Stimulated activated CD4-positive, alpha-beta T cell treated with anti-CD3 and anti-CD28 coated beads, Interleukin-4, amount 100 ng/mL, for 4 hours (primary cell): ENCODE data around the gene PDK2.

Source experiments
- DNase-seq, 2 experiments: peaks; one replicate each; pipeline ENCODE4 v3.0.0-alpha.2; 2020

The PDK2 gene

DNA sequence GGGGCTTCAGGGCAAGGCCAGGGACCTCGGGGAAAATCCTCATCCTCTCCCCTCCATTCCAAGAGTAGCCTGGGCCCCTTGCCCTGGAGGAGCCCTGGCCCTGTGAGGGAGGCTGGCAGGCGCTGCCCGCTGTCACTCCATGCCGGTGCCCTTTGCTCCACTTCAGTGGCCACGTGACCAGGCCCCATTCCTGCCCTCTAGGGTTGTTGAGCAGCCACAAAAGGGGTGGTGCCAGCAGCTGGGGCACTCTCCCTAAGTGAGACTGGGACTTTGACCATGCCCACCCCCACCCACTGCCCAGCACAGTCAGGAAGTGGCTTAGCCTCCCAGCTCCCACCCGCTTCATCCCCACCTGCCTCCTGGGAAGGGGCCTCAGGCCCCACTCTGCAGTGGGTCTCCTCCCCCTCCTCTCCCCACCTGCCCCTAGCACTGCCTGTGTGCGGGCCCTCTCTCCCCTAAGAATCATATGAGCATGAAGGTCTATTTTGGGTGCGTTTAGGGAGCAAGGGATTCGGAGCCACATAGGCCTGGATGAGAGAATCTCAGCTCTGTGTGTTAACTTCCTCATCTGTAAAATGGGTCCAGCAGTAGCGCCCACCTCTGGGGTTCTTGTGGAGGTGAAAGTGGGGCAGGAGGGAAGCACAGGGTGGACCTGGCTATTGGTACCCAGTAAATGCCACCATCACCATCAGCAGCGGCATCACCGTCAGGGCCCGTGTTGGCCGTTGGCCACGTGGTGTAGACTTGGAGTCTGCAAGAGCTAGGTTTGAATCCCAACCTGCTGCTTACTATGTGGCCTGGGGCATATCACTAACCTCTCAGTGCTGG lies 7.2 kb downstream of the PDK2 start:
- no peak for DNase-seq

DNA sequence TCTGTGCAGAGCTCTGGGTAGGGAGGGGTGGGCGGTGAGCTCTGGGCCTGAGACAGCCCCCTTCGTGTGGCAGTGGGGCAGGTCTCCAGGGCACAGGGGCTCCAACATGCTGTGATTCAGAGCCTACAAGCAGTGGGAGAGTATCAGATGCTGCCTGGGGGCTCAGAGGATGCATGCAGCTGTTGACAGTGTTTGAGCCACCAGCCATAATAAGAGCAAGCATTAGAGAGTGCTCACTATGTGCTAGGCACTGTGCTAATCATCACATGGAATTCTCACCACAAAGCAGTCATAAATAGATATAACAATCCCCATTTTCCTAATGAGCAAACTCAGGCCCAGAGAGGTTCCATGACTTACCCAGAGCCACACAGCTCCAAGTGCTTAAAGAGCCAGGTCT lies 8.1 kb downstream of the PDK2 start:
- DNase-seq = no peak

DNA sequence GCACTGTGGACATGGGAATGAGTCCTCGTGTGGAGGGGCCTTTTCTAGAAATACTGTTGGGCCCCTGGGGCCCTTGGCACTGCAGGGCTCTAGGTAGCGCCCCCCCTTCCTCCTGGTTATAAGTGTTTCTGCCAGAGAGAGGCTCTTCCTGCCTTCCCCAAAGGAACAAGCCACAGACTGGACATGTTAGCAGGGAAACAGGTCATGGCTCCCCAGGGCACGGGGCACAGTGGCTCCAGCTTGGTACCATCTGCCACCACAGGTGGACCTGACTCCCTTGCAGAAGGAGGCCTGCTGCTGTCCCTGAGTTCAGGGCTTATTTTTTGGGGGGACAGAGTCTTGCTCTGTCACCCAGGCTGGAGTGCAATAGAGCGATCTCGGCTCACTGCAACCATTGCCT lies 8.8 kb downstream of the PDK2 start:
- no peak for DNase-seq

DNA sequence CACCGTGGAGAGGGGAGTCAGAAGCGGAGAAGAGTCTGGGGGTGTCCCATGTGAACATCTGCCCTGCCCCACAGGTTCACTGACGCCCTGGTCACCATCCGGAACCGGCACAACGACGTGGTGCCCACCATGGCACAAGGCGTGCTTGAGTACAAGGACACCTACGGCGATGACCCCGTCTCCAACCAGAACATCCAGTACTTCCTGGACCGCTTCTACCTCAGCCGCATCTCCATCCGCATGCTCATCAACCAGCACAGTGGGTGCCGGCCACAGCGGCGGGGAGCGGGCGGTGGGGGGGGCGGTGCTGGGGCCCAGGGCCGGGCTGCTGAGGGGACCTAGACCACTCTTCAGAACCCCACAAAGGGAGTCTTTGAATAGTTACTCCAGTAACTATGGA lies 10.7 kb downstream of the PDK2 start:
- no peak for DNase-seq

DNA sequence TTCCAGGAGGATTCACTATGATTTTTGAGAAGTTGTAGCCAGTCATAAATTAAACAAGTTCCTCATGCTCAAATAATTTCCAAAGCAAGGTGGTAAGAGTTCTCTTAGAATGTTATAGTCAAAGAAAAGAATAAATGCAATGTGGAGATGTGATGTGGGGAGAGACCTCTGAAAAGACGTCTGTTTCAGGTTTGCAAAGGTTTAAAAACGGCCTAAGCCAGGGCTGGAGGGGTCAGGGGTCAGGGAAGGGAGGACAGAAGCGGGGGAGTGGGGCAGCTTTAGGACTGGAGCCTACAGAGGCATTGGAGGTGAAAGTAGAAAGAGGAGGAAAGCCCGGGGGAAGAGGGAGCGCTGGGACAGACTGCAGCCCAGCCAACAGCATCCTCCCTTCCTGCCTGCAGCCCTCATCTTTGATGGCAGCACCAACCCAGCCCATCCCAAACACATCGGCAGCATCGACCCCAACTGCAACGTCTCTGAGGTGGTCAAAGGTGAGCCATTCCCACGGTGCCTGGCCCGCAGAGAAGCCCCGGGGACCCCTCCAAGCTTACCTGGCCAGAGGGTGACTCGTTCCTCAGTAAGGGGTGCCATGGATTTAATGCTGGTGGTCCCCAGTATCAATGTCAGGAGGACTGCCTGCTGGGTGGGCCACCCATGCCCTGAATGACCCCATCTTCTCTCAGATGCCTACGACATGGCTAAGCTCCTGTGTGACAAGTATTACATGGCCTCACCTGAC lies 11.4 kb downstream of the PDK2 start:
- DNase-seq = no peak

DNA sequence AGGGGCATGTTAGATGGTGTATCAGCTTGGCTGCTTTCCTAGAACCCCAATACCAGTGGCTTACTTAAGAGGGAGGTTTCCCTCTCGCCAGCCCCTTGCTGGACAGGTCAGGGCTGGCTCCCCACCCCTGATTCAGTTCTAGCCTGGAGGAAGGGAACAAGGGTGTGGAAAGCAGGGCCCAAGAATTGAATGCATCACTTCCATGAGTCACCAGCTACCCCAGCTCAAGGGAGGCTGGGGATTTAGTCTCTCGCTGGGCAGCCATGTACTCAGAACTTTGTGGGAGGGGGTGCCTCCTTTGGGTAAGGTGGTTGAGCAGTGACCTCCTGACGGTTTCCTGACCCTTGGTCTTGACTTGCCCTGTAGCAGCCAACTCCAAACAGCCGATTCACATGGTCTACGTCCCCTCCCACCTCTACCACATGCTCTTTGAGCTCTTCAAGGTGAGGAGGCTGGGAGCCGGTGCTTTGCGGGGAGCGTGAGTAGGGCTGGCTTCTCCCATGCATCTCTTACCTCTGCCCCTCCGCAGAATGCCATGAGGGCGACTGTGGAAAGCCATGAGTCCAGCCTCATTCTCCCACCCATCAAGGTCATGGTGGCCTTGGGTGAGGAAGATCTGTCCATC lies 12.8 kb downstream of the PDK2 start:
- DNase-seq = no peak

DNA sequence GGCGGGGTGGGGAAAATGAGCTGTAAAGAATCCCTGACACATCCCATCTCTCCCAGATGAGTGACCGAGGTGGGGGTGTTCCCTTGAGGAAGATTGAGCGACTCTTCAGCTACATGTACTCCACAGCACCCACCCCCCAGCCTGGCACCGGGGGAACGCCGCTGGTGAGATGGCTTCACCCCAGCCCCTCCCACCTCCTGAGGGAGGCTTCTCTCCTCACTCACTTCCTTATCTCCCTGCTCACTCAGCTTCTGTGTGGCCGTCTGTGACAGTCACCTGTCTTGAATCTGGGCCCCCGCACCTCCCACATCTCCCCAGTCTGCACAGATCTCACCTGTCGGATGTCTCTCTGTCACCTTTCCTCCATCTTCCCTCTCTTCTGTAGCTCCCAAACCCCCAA lies 13.4 kb downstream of the PDK2 start:
- no peak for DNase-seq

DNA sequence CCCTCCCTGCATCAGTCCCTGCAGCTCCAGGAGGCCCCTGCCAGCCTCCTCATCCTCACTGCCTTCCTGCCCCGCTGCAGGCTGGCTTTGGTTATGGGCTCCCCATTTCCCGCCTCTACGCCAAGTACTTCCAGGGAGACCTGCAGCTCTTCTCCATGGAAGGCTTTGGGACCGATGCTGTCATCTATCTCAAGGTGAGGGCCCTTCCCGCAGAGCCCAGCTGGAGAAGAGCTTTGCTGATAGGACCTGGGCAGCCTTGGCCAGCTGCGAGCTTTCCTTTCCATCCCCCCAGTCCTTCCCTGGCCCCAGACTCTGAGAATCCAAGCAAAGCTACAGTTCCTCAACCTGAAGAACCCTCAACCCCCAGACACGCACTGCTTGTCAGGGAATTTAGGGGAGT lies 14.1 kb downstream of the PDK2 start:
- DNase-seq = no peak

DNA sequence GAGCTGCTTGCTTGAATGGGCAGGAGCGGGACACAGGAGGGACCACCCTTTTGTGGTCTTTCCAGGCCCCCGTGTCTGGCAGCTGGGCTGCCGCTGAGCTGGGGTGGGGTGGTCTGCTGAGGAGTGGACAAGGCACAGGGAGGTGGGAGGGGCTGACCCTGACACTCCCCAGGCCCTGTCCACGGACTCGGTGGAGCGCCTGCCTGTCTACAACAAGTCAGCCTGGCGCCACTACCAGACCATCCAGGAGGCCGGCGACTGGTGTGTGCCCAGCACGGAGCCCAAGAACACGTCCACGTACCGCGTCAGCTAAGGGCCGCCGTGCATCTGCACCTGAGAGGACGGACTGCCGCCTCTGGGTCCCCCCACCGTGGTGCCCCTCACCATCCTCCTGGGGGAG lies 14.6 kb downstream of the PDK2 start:
- no peak for DNase-seq

DNA sequence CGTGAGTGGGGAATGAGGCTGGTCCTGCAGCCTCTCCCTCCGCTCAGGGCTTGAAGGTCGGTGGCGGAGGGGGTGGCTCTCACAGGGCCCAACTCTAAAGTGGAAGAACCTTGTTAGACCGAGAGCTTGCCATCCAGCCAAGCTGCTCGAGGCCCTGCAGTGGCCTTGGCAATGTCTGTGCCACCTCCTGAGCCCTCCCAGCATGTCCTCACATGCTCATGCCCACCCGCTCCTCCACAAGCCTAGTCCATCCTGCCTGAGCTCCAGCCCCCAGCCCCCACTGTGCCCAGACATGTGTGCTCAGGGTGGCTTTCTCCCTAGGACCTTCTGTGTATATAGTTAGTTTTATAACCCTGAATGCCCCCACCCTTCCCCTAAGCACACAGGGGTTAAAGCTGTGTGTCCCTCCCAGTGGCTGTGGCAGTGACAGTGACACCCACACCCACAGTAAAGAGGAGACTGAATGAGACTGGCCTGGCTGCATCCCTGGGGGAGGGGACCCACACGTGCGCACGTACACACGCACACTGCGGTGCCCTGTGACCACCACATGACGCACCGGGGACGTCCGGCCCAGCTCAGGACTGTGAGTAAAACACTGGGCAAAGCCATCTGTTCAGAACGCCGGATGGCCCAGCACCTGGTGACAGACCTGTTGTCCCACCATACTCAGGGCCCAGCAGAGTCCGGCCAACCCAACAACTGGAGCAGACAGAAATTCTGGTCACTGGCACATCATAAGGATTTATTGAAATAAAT lies 15.6 kb downstream of the PDK2 start:
- no peak for DNase-seq

DNA sequence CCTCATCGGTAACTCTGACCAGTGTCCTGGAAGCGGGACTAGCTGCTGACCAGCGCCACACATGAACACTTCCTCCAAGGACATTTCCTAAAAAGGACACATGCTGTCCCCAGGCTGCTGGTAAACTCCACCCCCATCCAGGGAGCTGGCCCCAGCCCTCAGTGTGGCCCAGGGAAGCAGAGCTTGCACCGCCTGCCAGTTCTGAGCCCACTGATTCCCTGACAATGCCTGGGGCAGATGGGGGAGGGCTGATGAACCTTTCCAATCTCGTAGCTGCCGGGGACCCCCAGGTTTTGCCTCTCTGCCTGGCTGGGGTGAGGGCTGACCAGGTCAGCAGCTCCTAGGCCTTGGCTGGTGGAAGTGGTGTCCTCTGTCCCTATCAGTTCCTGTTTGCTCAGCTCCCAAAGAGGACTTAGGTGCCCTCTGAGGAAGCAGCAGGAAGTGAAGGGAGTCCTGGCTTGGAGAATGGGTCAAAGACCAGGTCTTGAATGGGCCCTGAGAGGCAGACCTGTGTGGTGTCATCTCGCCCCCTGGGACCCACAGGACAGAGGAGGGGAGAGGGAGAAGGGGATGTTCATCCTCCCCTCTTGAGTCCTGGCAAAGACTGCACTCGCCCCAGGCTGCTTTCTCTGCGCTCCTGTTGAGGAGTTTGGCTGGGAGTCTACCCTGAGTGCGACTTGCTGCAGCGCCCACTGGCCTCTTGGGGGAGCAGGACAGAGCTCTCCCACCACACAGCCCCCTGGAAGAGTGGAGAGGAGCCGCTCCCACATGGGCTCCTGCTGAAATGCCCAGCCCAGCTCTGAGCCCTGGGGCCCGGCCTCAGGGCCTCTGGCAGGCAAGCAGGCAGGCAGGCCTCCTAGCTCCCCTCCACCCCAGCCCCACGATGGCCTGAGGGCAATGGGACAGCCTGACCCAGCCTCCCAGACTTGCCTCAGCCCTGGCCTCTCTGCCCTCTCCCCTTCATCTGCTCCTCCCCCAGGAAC lies 16.8 kb downstream of the PDK2 start:
- no peak for DNase-seq

DNA sequence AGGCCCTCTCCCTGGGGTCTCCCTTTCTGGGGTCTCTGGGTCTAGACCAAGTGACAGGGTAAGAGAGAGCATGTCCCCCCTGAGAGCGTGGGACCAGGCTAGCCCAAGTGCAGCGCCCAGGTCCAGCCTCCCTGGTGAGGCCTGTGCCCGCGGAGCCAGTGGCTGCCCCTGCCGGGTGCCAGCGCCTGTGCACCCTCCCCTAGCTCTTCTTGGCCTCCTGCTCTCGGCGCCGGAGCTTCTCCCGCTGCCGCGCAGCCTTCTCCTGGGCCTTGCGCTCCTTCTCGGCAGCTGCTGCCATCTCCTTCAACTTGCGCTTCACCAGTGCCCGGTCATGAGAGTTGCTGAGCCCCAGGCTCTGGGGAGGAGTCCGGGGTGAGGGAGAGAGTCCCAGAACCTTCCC lies 17.5 kb downstream of the PDK2 start:
- DNase-seq = no peak

DNA sequence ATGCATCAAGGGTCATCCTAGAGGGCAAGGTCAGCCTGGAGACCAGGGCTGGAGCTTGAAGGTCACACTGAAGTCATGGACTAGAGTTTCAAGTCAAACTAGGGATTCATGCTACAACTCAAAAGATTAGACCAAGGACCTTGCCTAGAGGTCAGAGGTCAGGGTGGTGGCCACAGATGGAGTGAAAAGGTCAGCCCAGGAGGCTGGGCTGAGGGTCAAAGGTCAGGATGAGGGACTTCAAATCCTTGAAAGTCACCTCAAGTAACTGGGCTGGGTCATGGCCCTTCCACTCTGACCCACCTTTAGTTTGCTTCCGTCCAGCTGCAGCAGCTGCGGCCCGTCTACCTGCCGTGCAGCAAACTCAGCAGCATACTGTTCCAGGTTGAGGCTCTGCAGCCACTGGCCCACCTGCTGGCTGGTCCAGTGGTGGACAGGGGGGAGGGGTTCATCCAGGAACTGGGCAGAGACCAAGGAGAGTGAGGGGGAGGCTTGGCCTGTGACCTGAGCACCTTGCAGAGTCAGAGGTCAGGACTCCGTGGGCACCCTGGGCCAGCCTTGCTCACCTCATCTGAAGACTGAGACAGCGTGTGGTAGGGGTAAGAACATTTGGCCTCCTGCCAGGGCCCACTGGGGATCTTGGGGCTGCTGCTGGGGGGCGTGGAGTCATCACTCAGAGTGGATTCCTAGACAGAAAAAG lies 18.6 kb downstream of the PDK2 start:
- no peak for DNase-seq

DNA sequence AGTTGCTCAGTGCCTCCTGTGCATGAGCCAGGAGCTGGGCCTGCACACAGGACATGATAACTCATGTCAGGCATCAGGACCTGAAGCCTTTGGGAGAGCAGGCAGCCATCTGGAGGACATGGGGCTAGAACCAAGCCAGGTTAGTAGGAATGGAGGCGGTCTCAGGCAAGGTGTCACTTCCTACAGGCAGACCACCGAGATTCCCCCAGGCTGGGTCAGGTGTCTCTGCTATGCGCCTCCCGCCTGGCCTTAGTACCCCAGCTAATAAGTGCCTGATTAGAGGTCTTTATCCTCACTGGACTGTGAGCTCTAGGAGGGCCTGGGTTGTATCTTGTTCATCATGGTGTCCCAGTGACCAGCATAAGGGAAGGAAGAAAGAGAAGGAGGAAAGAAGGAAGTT lies 19.2 kb downstream of the PDK2 start:
- no peak for DNase-seq

DNA sequence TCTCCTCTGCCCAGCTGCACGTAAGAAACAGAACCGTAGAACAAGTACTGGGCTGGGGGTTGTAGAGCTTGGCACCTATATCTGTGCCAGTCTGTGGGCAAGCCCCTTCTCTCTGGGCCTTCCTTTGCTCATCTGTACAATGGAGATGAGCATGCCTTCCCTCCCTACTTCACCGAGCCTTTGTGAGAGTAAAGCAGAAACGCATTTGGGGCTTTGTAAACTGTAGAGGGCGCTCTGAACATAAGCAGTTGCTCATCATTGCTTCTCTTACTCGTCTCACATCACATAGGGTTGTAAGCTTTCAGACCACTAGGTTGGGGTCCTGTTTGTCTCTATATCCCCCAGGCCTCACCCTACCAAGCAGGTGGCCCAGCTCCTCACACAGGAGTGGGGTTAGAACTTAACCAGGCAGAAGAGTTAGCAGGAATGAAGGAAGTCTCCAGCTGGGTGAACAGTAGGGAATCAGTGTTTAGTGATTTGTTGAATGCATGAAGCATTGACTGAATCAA lies 19.8 kb downstream of the PDK2 start:
- peak in 1 of 2 experiments; percentile 18 for DNase-seq

DNA sequence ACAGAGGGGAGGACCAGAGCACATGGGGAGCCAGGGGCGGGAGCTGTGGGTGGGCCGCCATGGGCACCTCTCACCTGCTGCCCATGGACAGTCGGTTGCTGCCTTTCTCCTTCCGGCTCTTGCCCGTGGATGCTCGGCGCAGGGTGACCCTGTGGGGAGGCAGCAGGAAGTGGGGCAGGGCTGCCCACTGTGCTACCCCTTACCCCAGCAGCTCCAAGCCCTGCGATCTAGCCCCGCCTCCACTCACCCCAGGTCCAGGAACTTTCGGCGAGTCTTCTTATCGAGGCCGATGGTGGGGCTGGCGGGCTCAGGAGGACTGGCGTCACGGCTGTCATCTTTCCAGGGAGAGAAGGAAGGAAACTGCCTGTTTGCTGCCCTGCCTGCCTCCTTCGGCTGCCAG lies 20.6 kb downstream of the PDK2 start:
- DNase-seq = no peak

DNA sequence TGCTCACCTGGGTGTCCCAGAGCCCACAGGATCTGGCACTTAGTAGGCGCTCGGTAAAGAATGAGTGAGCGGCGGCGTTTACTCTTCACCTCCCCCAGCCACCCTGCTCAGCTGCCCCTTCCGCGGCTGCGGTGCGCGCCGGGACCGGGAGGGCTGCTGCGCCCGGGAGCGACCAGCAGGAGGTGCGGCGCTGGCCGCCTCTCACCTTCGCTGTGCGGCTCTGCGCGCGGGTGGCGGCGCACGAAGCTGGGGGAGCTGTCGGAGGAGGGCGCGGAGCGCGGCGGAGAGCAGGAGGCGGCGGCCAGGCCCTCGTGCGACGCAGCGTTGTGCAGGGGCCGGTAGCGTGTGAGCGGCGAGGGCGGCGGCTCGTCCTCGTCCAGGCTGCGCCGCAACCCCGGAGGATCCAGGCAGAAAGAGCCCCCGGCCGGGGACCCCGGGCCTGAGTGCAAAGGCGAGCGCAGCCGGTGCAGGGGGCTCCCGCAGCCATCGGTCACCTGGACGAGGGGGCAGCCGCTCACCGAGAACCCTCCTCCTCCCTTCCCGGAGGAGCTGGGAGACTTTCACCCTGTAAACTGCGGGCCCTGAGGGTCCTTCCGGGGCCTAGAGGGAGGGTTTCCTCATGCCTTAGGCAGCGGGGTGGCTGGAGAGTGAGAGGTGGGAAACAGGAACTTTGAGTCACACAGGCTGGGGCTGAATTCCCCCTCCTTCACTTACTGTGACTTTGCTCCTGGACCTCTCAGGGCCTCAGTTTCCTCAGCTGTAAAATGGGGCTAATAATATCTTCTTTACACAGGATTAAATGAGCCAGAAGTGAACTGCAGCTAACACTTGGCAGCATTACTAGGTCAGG lies 22.3 kb downstream of the PDK2 start:
- DNase-seq = peak; percentile 63 to 65

DNA sequence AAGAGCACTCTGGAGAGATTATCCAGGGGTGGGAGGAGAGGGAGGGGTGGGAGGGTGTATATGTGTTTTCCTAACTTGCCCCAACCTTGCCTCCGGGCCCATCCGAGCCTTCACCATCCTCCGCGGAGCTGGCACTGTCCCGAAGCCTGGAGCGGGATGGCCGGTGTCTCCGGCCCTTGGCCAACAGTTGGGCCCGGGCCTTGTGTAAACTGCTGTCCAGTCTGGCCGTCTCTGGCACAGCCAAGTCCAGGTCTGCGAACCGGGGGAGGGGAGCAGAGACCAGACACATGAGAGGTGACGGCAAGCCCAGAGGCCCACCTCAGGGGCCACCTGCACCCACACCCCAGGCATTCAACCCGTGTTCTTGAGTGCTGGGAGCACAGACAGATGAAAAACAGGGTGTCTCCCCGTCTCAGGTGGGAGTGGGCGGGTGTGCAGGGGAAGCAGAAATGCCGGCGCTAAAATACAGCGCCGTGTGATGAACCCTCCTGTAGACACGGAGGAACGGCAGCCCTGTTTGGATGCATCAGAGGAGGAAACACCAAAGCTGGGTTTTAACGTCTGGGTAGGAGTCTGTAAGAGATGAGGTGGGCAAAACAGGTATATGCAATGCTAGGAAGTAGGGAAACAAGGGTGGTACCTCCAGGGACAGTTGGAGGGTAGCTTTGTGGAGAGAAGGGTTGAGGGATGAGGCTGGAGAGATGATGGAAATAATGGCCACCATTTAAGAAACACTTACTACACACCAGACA lies 23.1 kb downstream of the PDK2 start:
- no peak for DNase-seq

DNA sequence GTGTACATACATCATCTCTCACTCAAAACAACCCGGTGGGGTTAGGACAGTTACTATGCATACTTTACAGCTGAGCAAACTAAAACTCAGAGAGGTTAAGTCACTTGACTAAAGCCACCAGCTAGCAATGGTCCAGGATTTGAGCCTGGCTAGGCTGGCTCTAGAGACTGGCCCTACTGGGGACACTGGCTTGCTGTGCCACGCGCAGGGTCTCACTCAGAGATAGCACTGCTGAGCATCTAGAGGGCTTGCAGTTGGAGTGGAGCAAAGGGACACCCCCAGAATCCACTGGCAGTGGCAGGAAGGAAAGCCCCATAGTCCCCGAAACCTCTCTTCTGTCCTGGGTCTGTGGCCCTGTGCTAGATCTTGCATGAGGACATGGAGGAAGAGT lies 23.7 kb downstream of the PDK2 start:
- no peak for DNase-seq
